PC-3 (cell line): ENCODE results near the gene LMBRD1. TPM values are rescaled to one million over a fixed set of nuclear protein-coding genes. Genes with fewer than 3 reads are reported as not detected.

Source experiments
- ATAC-seq: fragments of 200-7000 bp; cut with Tn5 transposase; 2 replicates; pipeline ENCODE4 v1.9.1; 2020; ENCODE audit warnings: mild to moderate bottlenecking, moderate library complexity
- BruUV-seq: library from RNA; stranded (reverse); fragments of 400-500 nt; replicated peaks from 2 replicates; lab custom pipeline; 2021; lab: Mats Ljungman, UMichigan
- CTCF ChIA-PET: fragments of 300-600 bp; sonication (Branson Sonifier 250); formaldehyde crosslinking; loops from one replicate; lab custom pipeline; 2022; ENCODE audit warnings: antibody characterized with exemption; lab: Charles Lee
- POLR2A ChIA-PET: fragments of 300-600 bp; sonication (Branson Sonifier 250); formaldehyde crosslinking; loops from one replicate; lab custom pipeline; 2022; ENCODE audit warnings: antibody characterized with exemption; ENCODE audit not compliant: unreplicated experiment; lab: Charles Lee
- DNase-seq: peaks from one replicate; pipeline ENCODE4 v3.0.0-alpha.2; 2015
- H2AFZ ChIP-seq: fragments of 300-600 bp; sonication (generic); 2 replicates; pipeline ENCODE4 v1.6.0; 2016; ENCODE audit warnings: antibody characterized with exemption, low read length
- H3F3A ChIP-seq: fragments of 300-600 bp; sonication (generic); one replicate; pipeline ENCODE4 v1.6.0; 2017; ENCODE audit warnings: antibody characterized with exemption, low read length, control low read depth, mild to moderate bottlenecking; ENCODE audit not compliant: unreplicated experiment
- H3K27ac ChIP-seq: fragments of 300-600 bp; sonication (generic); 2 replicates; pipeline ENCODE4 v1.5.1; 2016; ENCODE audit warnings: mild to moderate bottlenecking, low read length
- H3K27me3 ChIP-seq: fragments of 300-600 bp; sonication (generic); 2 replicates; pipeline ENCODE4 v1.6.1; 2016; ENCODE audit warnings: low read length, mixed read lengths
- H3K36me3 ChIP-seq: fragments of 300-600 bp; sonication (generic); 2 replicates; pipeline ENCODE4 v1.6.1; 2016; ENCODE audit warnings: low read depth, mixed run types, low read length, mixed read lengths
- H3K4me1 ChIP-seq: fragments of 300-600 bp; sonication (generic); 2 replicates; pipeline ENCODE4 v1.5.1; 2016; ENCODE audit warnings: low read length; ENCODE audit not compliant: insufficient read depth
- H3K4me2 ChIP-seq: fragments of 300-600 bp; sonication (generic); 2 replicates; pipeline ENCODE4 v1.6.0; 2016; ENCODE audit warnings: low read length
- H3K4me3 ChIP-seq: fragments of 300-600 bp; sonication (generic); 2 replicates; pipeline ENCODE4 v1.5.1; 2016; ENCODE audit warnings: mild to moderate bottlenecking, low read length, mixed read lengths
- H3K79me2 ChIP-seq: fragments of 300-600 bp; sonication (generic); 2 replicates; pipeline ENCODE4 v1.6.1; 2017; ENCODE audit warnings: low read length, mixed read lengths
- H3K9ac ChIP-seq: fragments of 300-600 bp; sonication (generic); 2 replicates; pipeline ENCODE4 v1.6.0; 2016; ENCODE audit warnings: mild to moderate bottlenecking, low read length
- H3K9me2 ChIP-seq: fragments of 300-600 bp; sonication (generic); replicated peaks from 2 replicates; pipeline ENCODE4 v1.6.1; 2016; ENCODE audit warnings: mixed run types, low read length, mixed read lengths
- H3K9me3 ChIP-seq: fragments of 300-600 bp; sonication (generic); 2 replicates; pipeline ENCODE4 v1.6.1; 2016; ENCODE audit warnings: low read length, mixed read lengths
- H4K20me1 ChIP-seq: fragments of 300-600 bp; sonication (generic); 2 replicates; pipeline ENCODE4 v1.6.1; 2016; ENCODE audit warnings: low read length, mixed read lengths
- EZH2 ChIP-seq: fragments of 300-600 bp; sonication (generic); IDR thresholded peaks from one replicate; pipeline ENCODE4 v1.6.1; 2017; ENCODE audit warnings: antibody characterized with exemption, mild to moderate bottlenecking, low read length; ENCODE audit not compliant: unreplicated experiment
- EZH2phosphoT487 ChIP-seq: fragments of 300-600 bp; sonication (generic); IDR thresholded peaks from 2 replicates; pipeline ENCODE4 v1.6.1; 2018; ENCODE audit warnings: mild to moderate bottlenecking, antibody characterized with exemption, low read length, borderline replicate concordance
- intact Hi-C: fragments of 100-400 bp; cut with micrococcal nuclease; formaldehyde crosslinking; loops from 2 replicates; pipeline ENCODE4 v1.9.0; 2023
- total RNA-seq: library from RNA; depleted of rRNA; stranded (reverse); fragments of >200 nt; gene quantifications from 2 replicates; pipeline ENCODE4 v1.2.3, GENCODE V29; 2014; rRNA removed
- TF ChIP-seq, protein P1 (sequence below): fragments of 300-600 bp; sonication (generic); conservative IDR thresholded peaks from 2 replicates; pipeline ENCODE4 v1.5.1; 2017; ENCODE audit warnings: antibody characterized with exemption, low read depth, mild to moderate bottlenecking, low read length

Gene LMBRD1
- total RNA-seq, 1 experiment from 2014 or later: 5.4 TPM

- no peaks in the 10 kb centered on the region for H3F3A ChIP-seq
- CTCF ChIA-PET: no interaction called here
- H3K9me3 ChIP-seq: no peaks in the 10 kb centered on the region
- no peak for DNase-seq
- no peak for TF ChIP-seq EZH2
- TF ChIP-seq, protein P1, sequence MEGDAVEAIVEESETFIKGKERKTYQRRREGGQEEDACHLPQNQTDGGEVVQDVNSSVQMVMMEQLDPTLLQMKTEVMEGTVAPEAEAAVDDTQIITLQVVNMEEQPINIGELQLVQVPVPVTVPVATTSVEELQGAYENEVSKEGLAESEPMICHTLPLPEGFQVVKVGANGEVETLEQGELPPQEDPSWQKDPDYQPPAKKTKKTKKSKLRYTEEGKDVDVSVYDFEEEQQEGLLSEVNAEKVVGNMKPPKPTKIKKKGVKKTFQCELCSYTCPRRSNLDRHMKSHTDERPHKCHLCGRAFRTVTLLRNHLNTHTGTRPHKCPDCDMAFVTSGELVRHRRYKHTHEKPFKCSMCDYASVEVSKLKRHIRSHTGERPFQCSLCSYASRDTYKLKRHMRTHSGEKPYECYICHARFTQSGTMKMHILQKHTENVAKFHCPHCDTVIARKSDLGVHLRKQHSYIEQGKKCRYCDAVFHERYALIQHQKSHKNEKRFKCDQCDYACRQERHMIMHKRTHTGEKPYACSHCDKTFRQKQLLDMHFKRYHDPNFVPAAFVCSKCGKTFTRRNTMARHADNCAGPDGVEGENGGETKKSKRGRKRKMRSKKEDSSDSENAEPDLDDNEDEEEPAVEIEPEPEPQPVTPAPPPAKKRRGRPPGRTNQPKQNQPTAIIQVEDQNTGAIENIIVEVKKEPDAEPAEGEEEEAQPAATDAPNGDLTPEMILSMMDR: no peak
- TF ChIP-seq EZH2phosphoT487: no peak
- no peaks in the 10 kb centered on the region for H3K4me1 ChIP-seq
- intact Hi-C loops: no loop called here
- H3K27me3 ChIP-seq: peaks cover 5% of the 10 kb centered on the region; the same call in 1 of the 2 replicates
- no peak overlapping the region for H3K4me3 ChIP-seq
- POLR2A ChIA-PET: no interaction called here
- ATAC-seq: no peak
- H3K27ac ChIP-seq: no peak overlapping the region
- no peaks in the 10 kb centered on the region for H3K36me3 ChIP-seq
- H2AFZ ChIP-seq: no peak overlapping the region
- no peaks in the 10 kb centered on the region for H3K79me2 ChIP-seq
- no peaks in the 10 kb centered on the region for H4K20me1 ChIP-seq
- H3K9me2 ChIP-seq: no peaks in the 10 kb centered on the region
- BruUV-seq: no TSS peak
- no peak overlapping the region for H3K4me2 ChIP-seq
- H3K9ac ChIP-seq: no peak overlapping the region
Measured at GRCh38 chr6:69630767-69631166, 166.0 kb downstream of the LMBRD1 start.

- no TSS peak for BruUV-seq
- Histone ChIP-seq H3K9me2 (no peaks in the 10 kb centered on the region), H2AFZ (no peak overlapping the region), H4K20me1 (no peaks in the 10 kb centered on the region), H3K4me1 (no peaks in the 10 kb centered on the region), H3K27me3 (no peaks in the 10 kb centered on the region), H3K36me3 (no peaks in the 10 kb centered on the region), H3K27ac (no peak overlapping the region), H3F3A (no peaks in the 10 kb centered on the region), H3K4me2 (no peak overlapping the region), H3K9ac (no peak overlapping the region), H3K4me3 (no peak overlapping the region), H3K9me3 (no peaks in the 10 kb centered on the region), H3K79me2 (no peaks in the 10 kb centered on the region)
- ChIA-PET POLR2A (no interaction called here), CTCF (no interaction called here)
- no peak for ATAC-seq
- intact Hi-C loops: no loop called here
- TF ChIP-seq EZH2: no peak
- TF ChIP-seq, protein P1: no peak
- no peak for TF ChIP-seq EZH2phosphoT487
- DNase-seq: no peak
Measured at GRCh38 chr6:69627625-69628024, 169.2 kb downstream of the LMBRD1 start.

DNA sequence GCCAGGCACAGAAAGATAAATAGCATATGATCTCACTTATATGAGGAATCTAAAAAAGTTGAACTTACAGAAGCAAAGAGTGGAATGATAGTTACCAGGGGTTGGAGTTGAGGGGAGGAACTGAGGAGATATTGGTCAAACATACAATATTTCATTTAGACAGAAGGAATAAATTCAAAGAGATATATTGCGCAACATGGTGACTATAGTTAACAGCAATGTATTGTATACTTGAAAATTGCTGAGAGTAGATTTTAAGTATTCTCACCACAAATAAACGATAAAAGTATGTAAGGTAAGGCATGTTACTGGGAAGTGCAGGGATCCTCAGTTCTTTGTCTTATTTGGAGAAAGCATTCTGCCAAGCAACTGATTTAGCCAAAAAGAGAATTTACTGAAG lies 171.9 kb downstream of the LMBRD1 start:
- intact Hi-C loops: no loop called here
- Histone ChIP-seq H3K4me3 (no peak overlapping the region), H2AFZ (no peak overlapping the region), H3K36me3 (no peaks in the 10 kb centered on the region), H3K27me3 (no peaks in the 10 kb centered on the region), H3K9me3 (no peaks in the 10 kb centered on the region), H3K4me1 (no peaks in the 10 kb centered on the region), H3K27ac (no peak overlapping the region), H3K4me2 (no peak overlapping the region), H3K9me2 (no peaks in the 10 kb centered on the region), H3K79me2 (no peaks in the 10 kb centered on the region), H4K20me1 (no peaks in the 10 kb centered on the region), H3K9ac (no peak overlapping the region), H3F3A (no peaks in the 10 kb centered on the region)
- ChIA-PET CTCF (no interaction called here), POLR2A (no interaction called here)
- TF ChIP-seq EZH2phosphoT487 (no peak), EZH2 (no peak)
- TF ChIP-seq, protein P1: no peak
- BruUV-seq: no TSS peak
- ATAC-seq: no peak
- no peak for DNase-seq

Other genes with a start within 250 kb of the LMBRD1 start
- gene COL19A1, start 69.5 kb upstream of the LMBRD1 start, total RNA-seq: not detected in 2 replicates